ENCODE data around the gene ST6GALNAC6. TPM values are rescaled to one million over a fixed set of nuclear protein-coding genes. Genes with fewer than 3 reads are reported as not detected.
A peak's percentile ranks its signal among the peaks of the same experiment; 100 is the strongest.

Gene ST6GALNAC6
- total and polyA plus RNA-seq, 9 donors = 35.9 to 60.6 (median 49.0) TPM

GRCh38 chr9:127918183-127919107 lies 19.0 kb upstream of the ST6GALNAC6 start:
- Histone ChIP-seq H3K27me3 (ENCODE audit: control insufficient read depth, insufficient read depth, low read length) (peaks cover 10% of the 10 kb centered on the region), H3K27ac (ENCODE audit: low read length) (no peak overlapping the region), H3K4me3 (ENCODE audit: low read length) (no peak overlapping the region), H3K9me3 (replicated peaks; ENCODE audit: control insufficient read depth, low read depth, low read length) (no peaks in the 10 kb centered on the region), H3K36me3 (ENCODE audit: control insufficient read depth, insufficient read depth, low read length) (peaks cover 8% of the 10 kb centered on the region), H3K4me1 (ENCODE audit: control insufficient read depth, insufficient read depth, low read length) (peaks cover 49% of the 10 kb centered on the region)
- DNase-seq = no peak
- WGBS (ENCODE audit: insufficient coverage) = 82% methylated on average over 7 of the region's 8 CpGs

- DNase-seq = no peak
- peaks cover 49% of the 10 kb centered on the region for H3K4me1 ChIP-seq (ENCODE audit: control insufficient read depth, insufficient read depth, low read length)
- H3K9me3 ChIP-seq (replicated peaks; ENCODE audit: control insufficient read depth, low read depth, low read length) = no peaks in the 10 kb centered on the region
- H3K27ac ChIP-seq (ENCODE audit: low read length) = peak overlapping the region; percentile 62
- H3K27me3 ChIP-seq (ENCODE audit: control insufficient read depth, insufficient read depth, low read length) = peaks cover 5% of the 10 kb centered on the region
- 58% methylated on average over 4 of the region's 6 CpGs for WGBS (ENCODE audit: insufficient coverage)
- H3K36me3 ChIP-seq (ENCODE audit: control insufficient read depth, insufficient read depth, low read length) = peaks cover 14% of the 10 kb centered on the region
- no peak overlapping the region for H3K4me3 ChIP-seq (ENCODE audit: low read length)
These were observed 18.2 kb upstream of the ST6GALNAC6 start for GRCh38 chr9:127917603-127918002.

- WGBS (ENCODE audit: insufficient coverage) = 1% methylated on average over 65 of the region's 71 CpGs
- peaks cover 3% of the 10 kb centered on the region for H3K27me3 ChIP-seq (ENCODE audit: control insufficient read depth, insufficient read depth, low read length)
- H3K4me3 ChIP-seq (ENCODE audit: low read length) = peak within 1 kb of the TSS; percentile 53
- peaks cover 20% of the 10 kb centered on the region for H3K36me3 ChIP-seq (ENCODE audit: control insufficient read depth, insufficient read depth, low read length)
- H3K4me1 ChIP-seq (ENCODE audit: control insufficient read depth, insufficient read depth, low read length) = peaks cover 47% of the 10 kb centered on the region
- no peaks in the 10 kb centered on the region for H3K9me3 ChIP-seq (replicated peaks; ENCODE audit: control insufficient read depth, low read depth, low read length)
- peak; percentile 96 for DNase-seq
- peak within 1 kb of the TSS; percentile 90 for H3K27ac ChIP-seq (ENCODE audit: low read length)
These were observed 17.5 kb upstream of the ST6GALNAC6 start, which contains the start of gene ST6GALNAC4 for GRCh38 chr9:127916720-127917581. ST6GALNAC4 (minus strand) TSS chr9:127917041; CDS start chr9:127916419, 622 bp downstream.

GRCh38 chr9:127915801-127916719 lies 16.7 kb upstream of the ST6GALNAC6 start:
- Histone ChIP-seq H3K27ac (ENCODE audit: low read length) (peak overlapping the region; percentile 90), H3K4me3 (ENCODE audit: low read length) (peak overlapping the region; percentile 53), H3K9me3 (replicated peaks; ENCODE audit: control insufficient read depth, low read depth, low read length) (no peaks in the 10 kb centered on the region), H3K27me3 (ENCODE audit: control insufficient read depth, insufficient read depth, low read length) (no peaks in the 10 kb centered on the region), H3K4me1 (ENCODE audit: control insufficient read depth, insufficient read depth, low read length) (peaks cover 39% of the 10 kb centered on the region), H3K36me3 (ENCODE audit: control insufficient read depth, insufficient read depth, low read length) (peaks cover 28% of the 10 kb centered on the region)
- WGBS (ENCODE audit: insufficient coverage) = 49% methylated on average over 8 of the region's 27 CpGs
- DNase-seq = peak; percentile 27

- WGBS (ENCODE audit: insufficient coverage) = no CpG with 5 or more reads among the region's 5 CpGs
- Histone ChIP-seq H3K4me1 (ENCODE audit: control insufficient read depth, insufficient read depth, low read length) (peaks cover 42% of the 10 kb centered on the region), H3K36me3 (ENCODE audit: control insufficient read depth, insufficient read depth, low read length) (peaks cover 36% of the 10 kb centered on the region), H3K27me3 (ENCODE audit: control insufficient read depth, insufficient read depth, low read length) (no peaks in the 10 kb centered on the region), H3K4me3 (ENCODE audit: low read length) (no peak overlapping the region), H3K27ac (ENCODE audit: low read length) (peak overlapping the region; percentile 76), H3K9me3 (replicated peaks; ENCODE audit: control insufficient read depth, low read depth, low read length) (no peaks in the 10 kb centered on the region)
- DNase-seq = no peak
These were observed 15.9 kb upstream of the ST6GALNAC6 start for GRCh38 chr9:127915325-127915752.

- no peak for DNase-seq
- no peak overlapping the region for H3K27ac ChIP-seq (ENCODE audit: low read length)
These were observed 14.3 kb upstream of the ST6GALNAC6 start for GRCh38 chr9:127913682-127914081.

GRCh38 chr9:127912882-127913281 lies 13.5 kb upstream of the ST6GALNAC6 start:
- H3K27ac ChIP-seq (ENCODE audit: low read length) = no peak overlapping the region
- no peaks in the 10 kb centered on the region for H3K27me3 ChIP-seq (ENCODE audit: control insufficient read depth, insufficient read depth, low read length)
- no peak for DNase-seq
- peaks cover 29% of the 10 kb centered on the region for H3K4me1 ChIP-seq (ENCODE audit: control insufficient read depth, insufficient read depth, low read length)
- WGBS (ENCODE audit: insufficient coverage) = 67% methylated on average over 1 of the region's 5 CpGs
- H3K36me3 ChIP-seq (ENCODE audit: control insufficient read depth, insufficient read depth, low read length) = peaks cover 52% of the 10 kb centered on the region
- H3K9me3 ChIP-seq (replicated peaks; ENCODE audit: control insufficient read depth, low read depth, low read length) = no peaks in the 10 kb centered on the region
- no peak overlapping the region for H3K4me3 ChIP-seq (ENCODE audit: low read length)

More at GRCh38 chr9:127913682-127914081, 14.3 kb upstream of the ST6GALNAC6 start:
- Histone ChIP-seq H3K9me3 (replicated peaks; ENCODE audit: control insufficient read depth, low read depth, low read length) (no peaks in the 10 kb centered on the region), H3K27me3 (ENCODE audit: control insufficient read depth, insufficient read depth, low read length) (no peaks in the 10 kb centered on the region), H3K4me3 (ENCODE audit: low read length) (no peak overlapping the region), H3K4me1 (ENCODE audit: control insufficient read depth, insufficient read depth, low read length) (peaks cover 37% of the 10 kb centered on the region), H3K36me3 (ENCODE audit: control insufficient read depth, insufficient read depth, low read length) (peaks cover 46% of the 10 kb centered on the region)
- WGBS (ENCODE audit: insufficient coverage) = 95% methylated on average over 10 of the region's 11 CpGs

- Histone ChIP-seq H3K4me3 (ENCODE audit: low read length) (no peak overlapping the region), H3K27ac (ENCODE audit: low read length) (no peak overlapping the region), H3K36me3 (ENCODE audit: control insufficient read depth, insufficient read depth, low read length) (peaks cover 53% of the 10 kb centered on the region), H3K9me3 (replicated peaks; ENCODE audit: control insufficient read depth, low read depth, low read length) (no peaks in the 10 kb centered on the region), H3K27me3 (ENCODE audit: control insufficient read depth, insufficient read depth, low read length) (no peaks in the 10 kb centered on the region), H3K4me1 (ENCODE audit: control insufficient read depth, insufficient read depth, low read length) (peaks cover 24% of the 10 kb centered on the region)
- WGBS (ENCODE audit: insufficient coverage) = 95% methylated on average over 31 of the region's 31 CpGs
- no peak for DNase-seq
These were observed 12.9 kb upstream of the ST6GALNAC6 start for GRCh38 chr9:127912296-127912695.

- Histone ChIP-seq H3K27ac (ENCODE audit: low read length) (no peak overlapping the region), H3K36me3 (ENCODE audit: control insufficient read depth, insufficient read depth, low read length) (peaks cover 53% of the 10 kb centered on the region), H3K27me3 (ENCODE audit: control insufficient read depth, insufficient read depth, low read length) (no peaks in the 10 kb centered on the region), H3K4me1 (ENCODE audit: control insufficient read depth, insufficient read depth, low read length) (peaks cover 27% of the 10 kb centered on the region), H3K4me3 (ENCODE audit: low read length) (no peak overlapping the region), H3K9me3 (replicated peaks; ENCODE audit: control insufficient read depth, low read depth, low read length) (no peaks in the 10 kb centered on the region)
- DNase-seq = no peak
- WGBS (ENCODE audit: insufficient coverage) = 78% methylated on average over 4 of the region's 6 CpGs
These were observed 11.3 kb upstream of the ST6GALNAC6 start for GRCh38 chr9:127910613-127911205.

Data from muscle of leg (tissue), 11 donors.